H54 (cell line): ENCODE results near the gene CPA5.
"Not testable (repeated sequence)": the region's sequence is repeated elsewhere in the genome, so short reads cannot be mapped to it uniquely, and the experiment has no call there.

Experiments
- DNase-seq: peaks from one replicate; pipeline ENCODE4 v3.0.0; 2011; ENCODE audit warnings: low spot score, mixed read lengths; ENCODE audit not compliant: insufficient read length
- FAIRE-seq: peaks from 3 replicates; lab custom pipeline; 2011; peaks lifted over from hg19 to GRCh38; lab: Jason Lieb, UNC
- POLR2A ChIP-seq: IDR thresholded peaks from 2 replicates; pipeline ENCODE4 v1.6.1; 2011; ENCODE audit warnings: low read depth, mild to moderate bottlenecking, low read length

CPA5 gene

DNA sequence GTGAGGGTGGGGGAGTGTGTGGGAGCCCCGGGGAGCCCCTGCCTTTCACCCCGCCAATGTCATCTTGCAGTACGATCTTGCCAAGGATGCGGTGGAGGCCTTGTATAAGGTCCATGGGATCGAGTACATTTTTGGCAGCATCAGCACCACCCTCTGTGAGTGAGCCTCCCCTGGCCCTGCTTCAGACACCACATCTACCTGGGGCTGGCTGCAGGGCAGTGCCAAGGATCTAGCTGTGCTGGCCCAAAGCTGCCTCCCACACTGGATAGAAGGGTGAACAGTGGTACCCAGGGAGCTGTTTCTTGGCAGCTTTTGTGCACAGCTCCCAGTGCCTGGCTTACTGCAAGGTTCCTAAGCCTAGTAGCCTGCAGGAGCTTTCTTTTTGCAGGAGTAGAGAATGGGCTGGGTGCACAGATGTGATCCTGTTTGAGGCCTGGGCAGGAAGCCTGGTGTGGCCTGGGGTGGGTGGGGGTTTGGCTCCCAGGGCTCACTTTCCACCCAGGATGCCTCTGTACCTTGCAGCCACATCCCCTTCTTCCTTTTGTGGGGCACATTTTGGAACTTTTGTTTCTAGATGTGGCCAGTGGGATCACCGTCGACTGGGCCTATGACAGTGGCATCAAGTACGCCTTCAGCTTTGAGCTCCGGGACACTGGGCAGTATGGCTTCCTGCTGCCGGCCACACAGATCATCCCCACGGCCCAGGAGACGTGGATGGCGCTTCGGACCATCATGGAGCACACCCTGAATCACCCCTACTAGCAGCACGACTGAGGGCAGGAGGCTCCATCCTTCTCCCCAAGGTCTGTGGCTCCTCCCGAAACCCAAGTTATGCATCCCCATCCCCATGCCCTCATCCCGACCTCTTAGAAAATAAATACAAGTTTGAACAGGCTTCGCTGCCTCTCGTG, 23.5 kb downstream of the CPA5 start:
- no peak for FAIRE-seq
- no peak for TF ChIP-seq POLR2A
- no peak for DNase-seq

DNA sequence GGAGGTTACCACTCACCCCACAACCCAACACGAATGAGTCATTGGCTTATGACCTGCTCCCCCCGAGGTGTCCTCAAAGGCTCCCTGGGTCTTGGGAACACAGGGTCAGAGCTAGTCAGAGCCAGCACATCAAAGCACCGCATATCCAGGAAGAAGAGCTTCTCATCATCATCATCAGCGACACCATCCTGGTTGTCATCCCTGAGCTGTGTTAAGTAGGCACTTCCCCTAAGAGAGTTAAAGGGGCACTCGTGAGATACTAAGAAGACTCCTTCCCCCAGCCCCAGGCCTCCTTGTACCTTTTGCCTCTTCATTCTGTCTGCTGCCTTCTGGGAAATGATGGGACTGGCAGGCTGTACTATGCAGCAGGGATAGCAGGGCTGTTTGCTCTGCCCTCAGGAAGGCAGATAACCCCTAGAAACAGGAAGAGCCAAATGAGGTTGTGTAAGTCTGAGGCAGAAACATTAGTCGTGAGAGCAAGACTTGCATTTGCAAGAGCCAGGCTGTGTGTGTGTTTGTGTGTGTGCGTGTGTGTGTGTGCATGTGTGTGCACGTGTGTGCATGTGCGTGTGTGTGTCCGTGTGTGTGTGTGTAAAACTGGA, 24.6 kb downstream of the CPA5 start:
- FAIRE-seq (no peak), DNase-seq (no peak)
- TF ChIP-seq POLR2A: no peak

DNA sequence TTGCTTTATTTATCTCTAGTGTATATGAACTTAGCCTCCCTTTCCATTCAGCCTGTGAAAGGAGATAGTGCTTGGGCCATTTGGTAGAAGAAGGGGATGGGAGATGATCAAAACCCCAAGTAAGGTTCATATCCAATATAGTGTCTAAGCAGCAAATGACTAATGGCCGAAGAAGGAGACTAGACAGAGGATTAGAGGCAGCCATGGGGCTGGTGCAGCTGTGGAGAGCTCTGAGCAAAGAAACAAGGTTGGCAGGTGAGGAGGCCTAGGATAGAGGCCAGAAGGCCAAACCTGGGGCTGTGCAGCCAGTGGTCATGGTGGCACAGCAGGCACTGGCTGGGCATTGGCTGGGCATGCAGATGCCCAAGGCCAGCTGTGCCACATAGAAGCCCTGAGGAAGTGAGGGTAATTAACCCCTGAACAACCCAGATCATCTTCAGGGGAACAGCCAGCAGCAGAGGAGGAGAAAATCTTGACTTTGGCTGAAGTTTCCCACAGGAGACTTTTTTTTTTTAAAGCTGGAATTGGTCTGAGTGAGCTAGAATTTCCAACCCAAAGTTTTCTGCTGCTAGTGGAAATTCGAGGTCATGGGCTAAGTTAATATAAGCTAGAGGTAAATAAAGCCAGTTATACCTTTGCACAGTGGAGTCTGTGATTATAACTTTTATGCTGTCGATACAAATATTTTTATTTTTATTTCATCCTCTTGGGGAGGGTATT, 25.4 kb downstream of the CPA5 start:
- no peak for FAIRE-seq
- no peak for TF ChIP-seq POLR2A
- no peak for DNase-seq

DNA sequence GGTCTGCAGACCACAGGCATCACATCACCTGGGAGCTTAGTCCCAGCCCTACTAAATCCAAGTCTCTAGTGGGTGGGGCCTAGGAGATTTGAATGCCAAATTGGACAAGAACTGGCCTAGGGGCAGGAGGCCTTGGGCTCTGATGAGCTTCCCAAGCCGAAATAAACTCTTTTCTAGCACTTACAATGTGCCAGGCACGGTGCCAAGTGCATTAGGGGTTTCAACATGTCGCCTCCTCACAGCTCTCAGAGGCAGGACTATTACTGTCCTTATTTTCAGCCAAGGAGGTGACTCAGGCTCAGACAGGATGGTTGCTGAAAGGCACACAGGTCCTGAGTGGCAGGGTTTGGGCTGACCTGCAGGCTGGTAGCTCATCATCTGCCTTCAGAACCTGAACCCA, 26.4 kb downstream of the CPA5 start:
- FAIRE-seq: no peak
- no peak for TF ChIP-seq POLR2A
- DNase-seq: no peak

DNA sequence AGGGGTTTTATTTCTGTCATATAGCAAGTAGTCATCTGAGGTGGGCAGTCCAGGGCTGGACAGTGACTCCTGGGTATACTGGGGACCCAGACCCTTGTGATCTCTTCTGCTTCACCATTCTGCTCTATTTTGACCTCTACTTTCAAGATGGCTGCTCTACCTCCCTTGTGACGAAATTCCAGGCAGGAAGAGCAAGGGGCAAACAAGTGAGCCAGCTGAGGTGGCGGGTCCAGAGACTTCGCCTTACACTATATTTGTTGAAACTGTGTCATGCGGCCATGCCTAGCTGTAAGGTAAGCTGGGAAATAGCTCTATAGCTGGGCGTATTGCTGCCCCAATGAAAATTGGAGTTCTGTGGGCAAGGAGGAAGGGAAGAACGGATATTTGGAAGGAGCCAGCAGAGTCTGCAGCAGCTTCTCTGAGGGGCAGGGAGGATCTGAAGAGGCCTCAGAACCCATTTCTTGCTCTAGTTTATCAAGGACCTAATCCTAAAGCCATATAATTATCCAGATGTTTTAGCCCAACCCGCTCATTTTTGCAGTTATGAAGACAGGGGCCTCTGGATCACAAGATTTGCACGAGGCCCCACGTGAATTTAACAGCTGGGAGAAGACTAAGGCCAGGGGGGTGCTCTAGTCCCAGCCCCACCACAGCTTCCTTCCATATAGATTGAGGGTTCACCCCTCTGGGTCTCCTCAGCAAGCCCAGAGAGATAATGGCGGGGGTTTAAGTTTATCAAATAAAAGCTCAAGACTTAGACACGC, 28.0 kb downstream of the CPA5 start:
- FAIRE-seq: no peak
- TF ChIP-seq POLR2A: no peak
- DNase-seq: no peak

DNA sequence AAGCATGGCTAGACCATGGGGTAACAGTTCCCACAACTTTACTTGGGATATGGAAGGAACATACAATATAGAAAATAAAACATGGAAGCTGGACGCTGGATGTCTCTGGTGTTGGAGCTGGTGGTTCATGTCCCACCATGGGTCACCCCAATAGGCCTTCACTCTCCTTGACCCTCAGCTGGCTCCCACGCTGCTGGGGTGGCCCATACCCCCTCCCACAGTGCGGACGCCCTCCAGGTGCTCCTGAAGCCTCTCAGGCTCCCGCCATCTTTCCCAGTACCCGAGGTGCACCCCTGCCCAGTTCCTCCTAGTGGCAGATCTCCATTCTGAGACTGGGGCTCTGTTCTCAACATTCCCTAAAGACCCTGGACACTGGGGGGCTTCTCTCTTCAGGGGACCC, 29.9 kb downstream of the CPA5 start:
- DNase-seq (no peak), FAIRE-seq (no peak)
- no peak for TF ChIP-seq POLR2A

DNA sequence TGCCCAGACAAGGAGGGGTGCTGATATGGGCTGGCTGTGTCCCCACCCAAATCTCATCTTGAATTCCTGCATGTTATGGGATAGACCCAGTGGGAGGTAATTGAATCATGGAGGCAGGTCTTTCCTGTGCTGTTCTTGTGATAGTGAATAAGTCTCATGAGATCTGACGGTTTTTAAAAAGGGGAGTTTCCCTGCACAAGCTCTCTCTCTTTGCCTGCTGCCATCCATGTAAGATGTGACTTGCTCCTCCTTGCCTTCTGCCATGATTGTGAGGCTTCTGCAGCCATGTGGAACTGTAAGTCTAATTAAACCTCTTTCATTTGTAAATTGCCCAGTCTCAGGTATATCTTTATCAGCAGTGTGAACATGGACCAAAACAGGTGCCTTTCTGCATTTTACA, 31.8 kb downstream of the CPA5 start:
- FAIRE-seq, DNase-seq: not testable (repeated sequence)

DNA sequence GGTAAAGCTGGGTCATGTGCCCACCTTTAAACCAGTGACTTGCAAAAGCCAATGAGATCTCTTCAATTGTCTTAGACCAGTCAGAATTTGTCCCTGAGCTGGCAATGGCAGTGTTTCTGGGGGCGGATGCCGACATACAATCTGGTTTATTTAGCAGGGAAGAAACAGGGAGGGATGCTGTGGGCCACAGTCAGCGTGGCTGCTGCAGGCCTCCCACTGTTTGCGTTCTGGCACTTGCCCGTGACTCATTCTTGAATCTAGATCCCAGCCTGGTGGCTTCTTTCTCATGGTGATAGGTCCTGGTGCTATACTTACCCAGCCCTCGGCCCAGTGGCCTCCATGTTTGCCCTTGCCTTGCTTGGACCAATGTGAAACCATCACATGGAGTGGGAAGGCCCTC, 32.6 kb downstream of the CPA5 start:
- DNase-seq (no peak), FAIRE-seq (no peak)
- no peak for TF ChIP-seq POLR2A

DNA sequence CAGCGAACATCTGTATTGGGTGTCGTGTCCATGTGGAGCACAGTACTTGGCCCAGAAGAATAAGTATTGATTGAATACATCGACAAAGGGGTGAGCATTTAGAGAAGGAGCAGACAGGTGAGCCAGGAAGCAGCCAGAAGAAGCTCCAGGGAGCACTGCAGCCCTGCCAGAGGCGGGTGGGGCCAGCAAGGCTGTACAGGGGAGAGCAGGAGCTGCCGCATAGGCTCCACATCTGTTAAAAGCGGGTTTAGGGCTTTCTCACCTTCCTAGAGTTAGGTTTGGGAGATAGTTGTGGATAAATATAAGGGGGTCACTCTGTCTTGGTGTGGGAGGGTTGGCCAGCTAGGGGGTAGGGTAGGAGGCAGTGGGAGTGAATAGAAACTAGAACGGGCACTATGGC, 34.4 kb downstream of the CPA5 start:
- DNase-seq (no peak), FAIRE-seq (no peak)
- no peak for TF ChIP-seq POLR2A

DNA sequence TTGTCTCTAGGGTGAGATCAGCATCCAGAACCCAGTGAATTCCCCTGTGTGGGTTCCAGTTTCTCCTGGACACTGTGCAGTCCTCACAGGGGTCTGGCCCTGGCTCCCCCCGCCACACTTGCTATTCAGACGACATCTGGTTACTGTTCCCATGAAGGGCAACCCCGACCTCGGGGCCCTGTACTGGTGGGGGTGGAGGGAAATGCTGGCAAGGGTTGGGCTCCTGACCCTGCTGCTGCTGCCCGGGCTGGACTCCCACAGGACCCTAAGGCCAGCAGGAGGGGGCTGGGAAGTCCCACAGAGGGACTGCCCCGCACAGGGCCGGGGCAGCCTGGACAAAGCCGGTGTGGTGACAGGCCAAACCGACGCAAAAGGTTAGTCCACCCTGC, 34.9 kb downstream of the CPA5 start:
- no peak for DNase-seq
- FAIRE-seq: no peak
- TF ChIP-seq POLR2A: no peak

DNA sequence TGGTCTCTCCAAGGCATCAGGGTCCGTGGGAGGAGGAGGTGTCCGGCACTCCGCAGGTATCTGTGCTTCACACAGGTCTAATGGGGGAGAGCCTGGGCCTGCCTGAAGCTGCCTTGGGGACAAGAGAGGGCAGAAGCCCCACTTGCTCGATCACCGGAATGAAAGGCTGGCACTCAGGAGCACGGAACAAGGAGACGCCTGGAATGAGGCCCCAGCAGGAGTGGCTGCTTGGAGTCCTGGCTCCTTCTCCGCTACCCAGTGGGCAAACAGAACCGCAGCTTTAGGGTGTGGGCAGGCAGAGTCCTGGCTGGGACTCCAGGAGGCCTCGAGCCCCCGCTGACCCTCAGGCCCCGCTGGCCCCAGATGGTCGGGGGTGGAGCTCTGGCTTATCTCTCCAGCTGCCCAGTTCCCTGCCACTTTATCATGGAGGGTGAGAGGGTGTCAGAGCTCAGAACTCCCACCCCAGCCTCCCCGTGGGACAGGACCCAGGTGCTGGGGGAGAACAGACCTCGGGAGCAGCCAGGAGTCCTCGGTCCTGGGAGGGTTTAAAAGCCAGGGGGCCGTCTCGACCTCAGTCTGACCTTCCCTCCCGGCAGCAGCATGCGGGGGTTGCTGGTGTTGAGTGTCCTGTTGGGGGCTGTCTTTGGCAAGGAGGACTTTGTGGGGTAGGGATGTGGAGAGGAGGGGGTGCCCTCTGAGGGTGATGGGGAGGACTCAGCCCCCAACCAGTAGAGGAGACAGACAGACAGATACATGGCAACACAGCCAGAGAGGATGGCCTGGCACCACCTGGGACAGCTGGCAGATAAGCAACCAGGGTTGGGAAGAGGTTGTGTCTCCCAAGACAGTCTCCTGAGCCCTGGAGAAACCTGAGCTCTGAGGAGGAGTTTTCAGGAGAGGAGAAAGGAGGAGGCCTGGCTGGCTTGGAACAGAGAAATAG, 35.6 kb downstream of the CPA5 start, which contains the start of gene CPA1:
TSS of gene CPA1 (plus strand) at position 574 of the 940 bp plus-strand sequence. CDS start at position 601, 27 bp downstream.
- TF ChIP-seq POLR2A: no peak
- no peak for FAIRE-seq
- no peak for DNase-seq

DNA sequence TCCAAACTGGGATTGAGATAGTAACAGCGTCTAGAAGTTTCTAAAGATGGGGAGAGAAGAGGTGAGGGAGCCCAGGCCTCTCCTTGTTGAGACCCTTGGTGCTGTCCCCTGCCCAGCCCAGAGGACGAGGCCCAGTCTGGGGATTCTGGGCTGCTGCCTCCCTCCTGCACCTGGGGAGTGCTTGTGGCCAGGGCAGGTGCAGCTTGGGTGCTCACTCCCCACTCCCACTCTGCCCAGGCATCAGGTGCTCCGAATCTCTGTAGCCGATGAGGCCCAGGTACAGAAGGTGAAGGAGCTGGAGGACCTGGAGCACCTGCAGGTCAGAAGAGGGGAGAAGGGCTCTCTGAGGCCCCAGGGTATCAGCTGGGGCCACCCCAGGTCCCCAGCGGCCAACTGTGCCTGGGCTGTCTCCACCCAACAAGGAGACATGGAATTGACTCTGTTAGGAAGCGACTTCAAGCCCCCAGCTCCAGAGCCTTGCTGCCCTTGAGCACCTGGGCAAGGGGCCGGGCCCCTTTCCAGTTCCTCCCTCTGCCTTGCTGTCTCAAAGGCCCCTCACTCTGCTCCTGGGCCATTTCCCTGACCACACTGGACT, 36.3 kb downstream of the CPA5 start:
- TF ChIP-seq POLR2A: no peak
- DNase-seq (no peak), FAIRE-seq (no peak)
